GM12878 (cell line): ENCODE data around the gene PRRC2B.

Experiments used
- CHD1 ChIP-seq: IDR thresholded peaks from 2 replicates; pipeline ENCODE4 v1.6.1; 2012; ENCODE audit warnings: low read depth, low read length, improper control_type of control experiment
- EGR1 ChIP-seq, 2 experiments: IDR thresholded peaks; 1 replicate in 1 of 2; 2 replicates in 1 of 2; pipeline ENCODE4 v1.6.1; 2011 to 2012; ENCODE audit warnings: low read depth in 2 of 2, low read length in 2 of 2, borderline replicate concordance in 1 of 2, mild to moderate bottlenecking in 1 of 2, moderate library complexity in 1 of 2
- EZH2 ChIP-seq: IDR thresholded peaks from 2 replicates; pipeline ENCODE4 v1.6.1; 2012; ENCODE audit warnings: low read depth, mild to moderate bottlenecking, control low read depth, inconsistent platforms, low read length, borderline replicate concordance; ENCODE audit not compliant: control insufficient read depth
- NRF1 ChIP-seq: conservative IDR thresholded peaks from 2 replicates; pipeline ENCODE4 v1.6.1; 2011; ENCODE audit warnings: mild to moderate bottlenecking, low read depth, low read length, improper control_type of control experiment
- SIX5 ChIP-seq: IDR thresholded peaks from 2 replicates; pipeline ENCODE4 v1.6.1; 2011; ENCODE audit warnings: mild to moderate bottlenecking, low read depth, low read length, moderate library complexity; ENCODE audit not compliant: severe bottlenecking
- TF ChIP-seq, protein P1 (sequence below), 3 experiments: IDR thresholded peaks in 2 of 3; conservative IDR thresholded peaks in 1 of 3; 2 replicates each; pipeline ENCODE4 v1.5.1; 2011; ENCODE audit warnings: low read depth in 3 of 3, low read length in 3 of 3, mild to moderate bottlenecking in 3 of 3, control low read depth in 2 of 3, moderate library complexity in 2 of 3, inconsistent platforms in 1 of 3, mixed read lengths in 1 of 3; ENCODE audit not compliant: control insufficient read depth in 2 of 3, insufficient read depth in 1 of 3; ENCODE audit errors: extremely low read depth in 1 of 3
- TF ChIP-seq, protein P2 (sequence below): fragments of 450-650 bp; conservative IDR thresholded peaks from 2 replicates; pipeline ENCODE4 v1.6.1; 2017; ENCODE audit warnings: mild to moderate bottlenecking, moderate library complexity

DNA sequence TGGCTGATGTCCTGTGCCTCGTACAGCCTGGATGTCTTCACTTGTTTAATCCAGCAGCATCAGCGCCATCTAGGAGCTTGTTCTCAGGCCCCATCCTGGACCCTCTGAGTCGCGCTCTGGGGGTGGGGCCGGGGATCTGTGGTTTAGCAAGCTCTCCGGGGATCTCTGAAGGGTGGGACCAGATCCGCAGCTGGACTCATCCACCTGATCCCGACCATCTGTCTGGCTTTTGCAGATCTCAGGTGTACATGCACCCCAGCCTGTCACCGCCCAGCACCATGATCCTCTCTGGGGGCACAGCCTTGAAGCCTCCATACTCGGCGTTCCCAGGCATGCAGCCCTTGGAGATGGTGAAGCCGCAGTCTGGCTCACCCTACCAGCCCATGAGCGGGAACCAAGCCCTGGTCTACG, 93.7 kb downstream of the PRRC2B start:
- no peak for TF ChIP-seq EZH2
- TF ChIP-seq, protein P1, sequence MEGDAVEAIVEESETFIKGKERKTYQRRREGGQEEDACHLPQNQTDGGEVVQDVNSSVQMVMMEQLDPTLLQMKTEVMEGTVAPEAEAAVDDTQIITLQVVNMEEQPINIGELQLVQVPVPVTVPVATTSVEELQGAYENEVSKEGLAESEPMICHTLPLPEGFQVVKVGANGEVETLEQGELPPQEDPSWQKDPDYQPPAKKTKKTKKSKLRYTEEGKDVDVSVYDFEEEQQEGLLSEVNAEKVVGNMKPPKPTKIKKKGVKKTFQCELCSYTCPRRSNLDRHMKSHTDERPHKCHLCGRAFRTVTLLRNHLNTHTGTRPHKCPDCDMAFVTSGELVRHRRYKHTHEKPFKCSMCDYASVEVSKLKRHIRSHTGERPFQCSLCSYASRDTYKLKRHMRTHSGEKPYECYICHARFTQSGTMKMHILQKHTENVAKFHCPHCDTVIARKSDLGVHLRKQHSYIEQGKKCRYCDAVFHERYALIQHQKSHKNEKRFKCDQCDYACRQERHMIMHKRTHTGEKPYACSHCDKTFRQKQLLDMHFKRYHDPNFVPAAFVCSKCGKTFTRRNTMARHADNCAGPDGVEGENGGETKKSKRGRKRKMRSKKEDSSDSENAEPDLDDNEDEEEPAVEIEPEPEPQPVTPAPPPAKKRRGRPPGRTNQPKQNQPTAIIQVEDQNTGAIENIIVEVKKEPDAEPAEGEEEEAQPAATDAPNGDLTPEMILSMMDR (IDR thresholded peaks at IDR 0.05 in 2 of 3, conservative IDR thresholded peaks at IDR 0.05 in 1 of 3; ENCODE audit: control insufficient read depth in 2 of 3, extremely low read depth in 1 of 3, insufficient read depth in 1 of 3, low read depth in 3 of 3, low read length in 3 of 3): no peak
- no peak for TF ChIP-seq CHD1
- TF ChIP-seq NRF1: no peak
- no peak for TF ChIP-seq EGR1 (IDR thresholded peaks at IDR 0.05; ENCODE audit: borderline replicate concordance in 1 of 2, low read depth in 2 of 2, low read length in 2 of 2)
- TF ChIP-seq, protein P2, sequence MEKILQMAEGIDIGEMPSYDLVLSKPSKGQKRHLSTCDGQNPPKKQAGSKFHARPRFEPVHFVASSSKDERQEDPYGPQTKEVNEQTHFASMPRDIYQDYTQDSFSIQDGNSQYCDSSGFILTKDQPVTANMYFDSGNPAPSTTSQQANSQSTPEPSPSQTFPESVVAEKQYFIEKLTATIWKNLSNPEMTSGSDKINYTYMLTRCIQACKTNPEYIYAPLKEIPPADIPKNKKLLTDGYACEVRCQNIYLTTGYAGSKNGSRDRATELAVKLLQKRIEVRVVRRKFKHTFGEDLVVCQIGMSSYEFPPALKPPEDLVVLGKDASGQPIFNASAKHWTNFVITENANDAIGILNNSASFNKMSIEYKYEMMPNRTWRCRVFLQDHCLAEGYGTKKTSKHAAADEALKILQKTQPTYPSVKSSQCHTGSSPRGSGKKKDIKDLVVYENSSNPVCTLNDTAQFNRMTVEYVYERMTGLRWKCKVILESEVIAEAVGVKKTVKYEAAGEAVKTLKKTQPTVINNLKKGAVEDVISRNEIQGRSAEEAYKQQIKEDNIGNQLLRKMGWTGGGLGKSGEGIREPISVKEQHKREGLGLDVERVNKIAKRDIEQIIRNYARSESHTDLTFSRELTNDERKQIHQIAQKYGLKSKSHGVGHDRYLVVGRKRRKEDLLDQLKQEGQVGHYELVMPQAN: no peak
- TF ChIP-seq SIX5: no peak
